Fibroblast of lung (primary cell): Measurements from ENCODE around the gene ZNF594. TPM values are rescaled to one million over a fixed set of nuclear protein-coding genes. Genes with fewer than 3 reads are reported as not detected.
"Not testable (repeated sequence)": the region's sequence is repeated elsewhere in the genome, so short reads cannot be mapped to it uniquely, and the experiment has no call there.

Experiments used
- DNase-seq, 2 donors: peaks; one replicate each; pipeline versions ENCODE4 v3.0.0 to v3.0.0-alpha.2; 2010; ENCODE audit warnings: low read depth in 2 of 2
- H2AFZ ChIP-seq: 2 replicates; pipeline ENCODE4 v1.5.1; 2012; ENCODE audit warnings: low read length, control low read depth, inconsistent platforms
- H3K27ac ChIP-seq: 2 replicates; pipeline ENCODE4 v1.5.1; 2011; ENCODE audit warnings: low read length, control low read depth; ENCODE audit not compliant: insufficient read depth
- H3K27me3 ChIP-seq: 2 replicates; pipeline ENCODE4 v1.5.1; 2011; ENCODE audit warnings: mild to moderate bottlenecking, low read length; ENCODE audit not compliant: control insufficient read depth, insufficient read depth
- H3K36me3 ChIP-seq: 2 replicates; pipeline ENCODE4 v1.5.1; 2011; ENCODE audit warnings: low read length; ENCODE audit not compliant: control insufficient read depth, insufficient read depth
- H3K4me1 ChIP-seq: 2 replicates; pipeline ENCODE4 v1.5.1; 2011; ENCODE audit warnings: low read length; ENCODE audit not compliant: control insufficient read depth, insufficient read depth; ENCODE audit errors: extremely low read depth
- H3K4me2 ChIP-seq: 2 replicates; pipeline ENCODE4 v1.5.1; 2011; ENCODE audit warnings: low read length, control low read depth; ENCODE audit not compliant: insufficient read depth; ENCODE audit errors: extremely low read depth
- H3K4me3 ChIP-seq, 4 experiments: fragments of 200-600 bp in 1 of 4; sonication (generic) in 1 of 4; replicated peaks in 1 of 4; 2 replicates each; pipeline ENCODE4 v1.5.1; 2011 to 2016; ENCODE audit warnings: low read length in 4 of 4, low read depth in 3 of 4, mild to moderate bottlenecking in 3 of 4, control low read depth in 2 of 4, inconsistent platforms in 1 of 4, mixed read lengths in 1 of 4; ENCODE audit not compliant: insufficient read depth in 1 of 4; ENCODE audit errors: control extremely low read depth in 1 of 4
- H3K79me2 ChIP-seq: 2 replicates; pipeline ENCODE4 v1.5.1; 2012; ENCODE audit warnings: mild to moderate bottlenecking, low read length, inconsistent platforms; ENCODE audit not compliant: control insufficient read depth, insufficient read depth
- H3K9ac ChIP-seq: 2 replicates; pipeline ENCODE4 v1.5.1; 2011; ENCODE audit warnings: mild to moderate bottlenecking, low read length, control low read depth; ENCODE audit not compliant: insufficient read depth
- H3K9me3 ChIP-seq: 2 replicates; pipeline ENCODE4 v1.5.1; 2012; ENCODE audit warnings: low read depth, low read length; ENCODE audit not compliant: control insufficient read depth, insufficient read depth
- H4K20me1 ChIP-seq: 2 replicates; pipeline ENCODE4 v1.5.1; 2011; ENCODE audit warnings: low read length; ENCODE audit not compliant: control insufficient read depth, insufficient read depth; ENCODE audit errors: extremely low read depth
- polyA plus RNA-seq, 2 donors: library from polyadenylated mRNA; depleted of rRNA in 1 of 2; stranded (reverse) in 1 of 2; unstranded in 1 of 2; fragments of >200 nt; gene quantifications; 2 replicates each; pipeline ENCODE4 v1.2.1, GENCODE V29; 2011 to 2012; ENCODE audit warnings: missing spikeins in 1 of 2
- total RNA-seq: library from RNA; depleted of rRNA; stranded (reverse); fragments of >200 nt; gene quantifications from 2 replicates; pipeline ENCODE4 v1.2.1, GENCODE V29; 2014

Gene ZNF594
- total and polyA plus RNA-seq, 2 donors (not counting 1 experiment from before 2014, with no cell fraction given): 2.9 to 8.3 TPM

GRCh38 chr17:5130261-5130660, 61.4 kb downstream of the ZNF594 start:
- H3K36me3 ChIP-seq: not testable (repeated sequence)

GRCh38 chr17:5129770-5130169, 61.9 kb downstream of the ZNF594 start:
- H3K36me3 ChIP-seq, DNase-seq, H3K4me2 ChIP-seq, H3K79me2 ChIP-seq, H3K27ac ChIP-seq, H3K4me3 ChIP-seq, H3K27me3 ChIP-seq, H4K20me1 ChIP-seq, H3K9ac ChIP-seq, H3K4me1 ChIP-seq, H3K9me3 ChIP-seq, H2AFZ ChIP-seq: not testable (repeated sequence)

More at GRCh38 chr17:5130261-5130660, 61.4 kb downstream of the ZNF594 start:
- not testable (repeated sequence) for DNase-seq, H3K4me1 ChIP-seq, H3K4me2 ChIP-seq, H3K4me3 ChIP-seq, H4K20me1 ChIP-seq, H2AFZ ChIP-seq, H3K79me2 ChIP-seq, H3K27me3 ChIP-seq, H3K27ac ChIP-seq, H3K9me3 ChIP-seq, H3K9ac ChIP-seq

Other genes starting within 250 kb of the ZNF594 start
- 258 and 422 TPM in 2 replicates for gene PFN1, start 243.3 kb downstream of the ZNF594 start, total RNA-seq
- gene PFN1, start 243.3 kb downstream of the ZNF594 start, polyA plus RNA-seq: 870 and 1,199 TPM in 2 replicates
- gene ENO3, start 240.7 kb downstream of the ZNF594 start, total RNA-seq: 1.8 and 4.3 TPM in 2 replicates
- 2.0 and 2.3 TPM in 2 replicates for gene ENO3, start 240.7 kb downstream of the ZNF594 start, polyA plus RNA-seq
- 42.9 and 62.8 TPM in 2 replicates for gene SPAG7, start 224.1 kb downstream of the ZNF594 start, total RNA-seq
- gene SPAG7, start 224.1 kb downstream of the ZNF594 start, polyA plus RNA-seq: 80.8 and 83.0 TPM in 2 replicates
- gene CAMTA2, start 204.2 kb downstream of the ZNF594 start, total RNA-seq: 8.5 and 18.3 TPM in 2 replicates
- 12.4 and 16.1 TPM in 2 replicates for gene CAMTA2, start 204.2 kb downstream of the ZNF594 start, polyA plus RNA-seq
- gene INCA1, start 194.3 kb downstream of the ZNF594 start, total RNA-seq: 0.26 and 0.33 TPM in 2 replicates
- 0.28 and 0.38 TPM in 2 replicates for gene INCA1, start 194.3 kb downstream of the ZNF594 start, polyA plus RNA-seq
- gene KIF1C, start 193.9 kb downstream of the ZNF594 start, total RNA-seq: 52.4 and 86.0 TPM in 2 replicates
- 68.1 and 70.5 TPM in 2 replicates for gene KIF1C, start 193.9 kb downstream of the ZNF594 start, polyA plus RNA-seq
- 0.26 and 0.66 TPM in 2 replicates for gene SLC52A1, start 156.4 kb downstream of the ZNF594 start, total RNA-seq
- gene SLC52A1, start 156.4 kb downstream of the ZNF594 start, polyA plus RNA-seq: not detected in 2 replicates
- gene ZFP3, start 113.4 kb downstream of the ZNF594 start, total RNA-seq: 2.1 and 3.1 TPM in 2 replicates
- gene ZFP3, start 113.4 kb downstream of the ZNF594 start, polyA plus RNA-seq: 2.2 and 2.6 TPM in 2 replicates
- gene ZNF232, start 80.0 kb downstream of the ZNF594 start, total RNA-seq: 7.2 and 7.3 TPM in 2 replicates
- gene ZNF232, start 80.0 kb downstream of the ZNF594 start, polyA plus RNA-seq: 4.2 and 4.6 TPM in 2 replicates
- gene USP6, start 75.8 kb downstream of the ZNF594 start, total RNA-seq: not detected in 2 replicates
- gene USP6, start 75.8 kb downstream of the ZNF594 start, polyA plus RNA-seq: 0.01 TPM in 1 of 2 replicates, not detected in the other
- gene SCIMP, start 43.0 kb upstream of the ZNF594 start, total RNA-seq: not detected in 2 replicates
- gene SCIMP, start 43.0 kb upstream of the ZNF594 start, polyA plus RNA-seq: not detected in 2 replicates
- gene RABEP1, start 90.4 kb upstream of the ZNF594 start, total RNA-seq: 46.5 and 64.4 TPM in 2 replicates
- gene RABEP1, start 90.4 kb upstream of the ZNF594 start, polyA plus RNA-seq: 33.6 and 46.3 TPM in 2 replicates
- 61.1 and 79.6 TPM in 2 replicates for gene NUP88, start 227.8 kb upstream of the ZNF594 start, total RNA-seq
- 41.8 and 61.5 TPM in 2 replicates for gene NUP88, start 227.8 kb upstream of the ZNF594 start, polyA plus RNA-seq
- 49.1 and 53.3 TPM in 2 replicates for gene RPAIN, start 228.3 kb upstream of the ZNF594 start, total RNA-seq
- 21.4 and 24.5 TPM in 2 replicates for gene RPAIN, start 228.3 kb upstream of the ZNF594 start, polyA plus RNA-seq
- 136 and 144 TPM in 2 replicates for gene C1QBP, start 247.3 kb upstream of the ZNF594 start, total RNA-seq
- gene C1QBP, start 247.3 kb upstream of the ZNF594 start, polyA plus RNA-seq: 187 and 365 TPM in 2 replicates